PFSK-1 (cell line): Measurements from ENCODE around the gene ALKBH2.

Experiments
- FOXP2 ChIP-seq: optimal IDR thresholded peaks from 2 replicates; pipeline ENCODE3; 2011; ENCODE audit warnings: borderline replicate concordance, control low read depth, inconsistent platforms; ENCODE audit not compliant: insufficient read depth; ENCODE audit errors: extremely low read length, extremely low read depth
- POLR2AphosphoS5 ChIP-seq: IDR thresholded peaks from 2 replicates; pipeline ENCODE4 v1.6.1; 2012; ENCODE audit warnings: low read depth, mild to moderate bottlenecking, control low read depth, low read length, moderate library complexity
- REST ChIP-seq, 2 experiments: IDR thresholded peaks; 2 replicates each; pipeline versions ENCODE4 v1.6.1 to v1.8.0; 2011 to 2012; ENCODE audit warnings: low read depth in 2 of 2, low read length in 2 of 2, control low read depth in 1 of 2, inconsistent platforms in 1 of 2, mild to moderate bottlenecking in 1 of 2, moderate library complexity in 1 of 2; ENCODE audit not compliant: insufficient read depth in 1 of 2
- SIN3A ChIP-seq: IDR thresholded peaks from 2 replicates; pipeline ENCODE4 v1.6.1; 2012; ENCODE audit warnings: mild to moderate bottlenecking, low read length, moderate library complexity, borderline replicate concordance; ENCODE audit not compliant: insufficient read depth
- TAF1 ChIP-seq: IDR thresholded peaks from 2 replicates; pipeline ENCODE4 v1.6.1; 2012; ENCODE audit warnings: low read length, control low read depth, borderline replicate concordance; ENCODE audit not compliant: insufficient read depth

The ALKBH2 gene

GRCh38 chr12:109056891-109057290 lies 36.4 kb downstream of the ALKBH2 start:
- TF ChIP-seq POLR2AphosphoS5 (no peak), TAF1 (no peak), SIN3A (no peak), REST (IDR thresholded peaks at IDR 0.05; ENCODE audit: insufficient read depth in 1 of 2, low read depth in 2 of 2, low read length in 2 of 2) (no peak), FOXP2 (no peak)

GRCh38 chr12:109054520-109054919 lies 38.8 kb downstream of the ALKBH2 start:
- TF ChIP-seq POLR2AphosphoS5 (no peak), REST (IDR thresholded peaks at IDR 0.05; ENCODE audit: insufficient read depth in 1 of 2, low read depth in 2 of 2, low read length in 2 of 2) (no peak), SIN3A (no peak), TAF1 (no peak), FOXP2 (no peak)

GRCh38 chr12:109053382-109054123 lies 39.7 kb downstream of the ALKBH2 start:
- TF ChIP-seq POLR2AphosphoS5 = no peak
- no peak for TF ChIP-seq FOXP2
- no peak for TF ChIP-seq REST (IDR thresholded peaks at IDR 0.05; ENCODE audit: insufficient read depth in 1 of 2, low read depth in 2 of 2, low read length in 2 of 2)
- TF ChIP-seq TAF1 = no peak

GRCh38 chr12:109052414-109053323 lies 40.6 kb downstream of the ALKBH2 start, which contains the start of gene USP30:
TSS of gene USP30 (plus strand) at chr12:109052576. CDS start at chr12:109052679, 103 bp downstream.
- TF ChIP-seq POLR2AphosphoS5 (no peak), TAF1 (peak; percentile 81; the same call in 1 of the 2 replicates), REST (IDR thresholded peaks at IDR 0.05; ENCODE audit: insufficient read depth in 1 of 2, low read depth in 2 of 2, low read length in 2 of 2) (peak; percentile 44 to 72; a peak in 2 of 4 replicates), SIN3A (no peak), FOXP2 (peak; percentile 87)
